ENCODE results near the gene CERS4.
"Not testable (repeated sequence)": the region's sequence is repeated elsewhere in the genome, so short reads cannot be mapped to it uniquely, and the experiment has no call there.

Gene CERS4

DNA sequence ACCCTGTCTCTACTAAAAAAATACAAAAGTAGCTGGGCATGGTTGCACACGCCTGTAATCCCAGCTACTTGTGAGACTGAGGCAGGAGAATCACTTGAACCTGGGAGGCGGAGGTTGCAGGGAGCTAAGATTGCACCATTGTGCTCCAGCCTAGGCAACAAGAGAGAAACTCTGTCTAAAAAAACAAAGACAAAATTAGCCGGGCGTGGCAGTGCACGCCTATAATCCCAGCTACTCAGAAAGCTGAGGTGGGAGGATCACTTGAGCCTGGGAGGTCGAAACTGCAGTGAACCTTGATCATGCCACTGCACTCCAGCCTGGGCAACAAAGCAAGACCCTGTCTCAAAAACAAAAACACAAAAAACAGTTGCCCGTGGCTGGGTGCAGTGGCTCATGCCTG lies 14.3 kb downstream of the CERS4 start:
- not testable (repeated sequence) for H2AFZ ChIP-seq (ENCODE audit: insufficient read depth, low read length, poor library complexity); H4K12ac ChIP-seq (ENCODE audit: low read depth, low read length); H3K9ac ChIP-seq (ENCODE audit: low read length); DNase-seq; H3K18ac ChIP-seq (ENCODE audit: low read length); H4K91ac ChIP-seq (ENCODE audit: low read depth, low read length); H3K79me2 ChIP-seq (ENCODE audit: control insufficient read depth, insufficient read depth, low read length, poor library complexity); H2BK12ac ChIP-seq (ENCODE audit: low read length); H3K27me3 ChIP-seq (ENCODE audit: insufficient read depth, low read length); H3K4me3 ChIP-seq (ENCODE audit: low read depth, low read length); H3K4me1 ChIP-seq (ENCODE audit: control insufficient read depth in 1 of 2, insufficient read depth in 2 of 2, low read length in 2 of 2); H4K8ac ChIP-seq (ENCODE audit: low read depth, low read length); H2BK120ac ChIP-seq (ENCODE audit: insufficient read depth, low read length, poor library complexity); H3K23ac ChIP-seq (ENCODE audit: low read length); H3K36me3 ChIP-seq (ENCODE audit: control insufficient read depth in 1 of 2, insufficient read depth in 2 of 2, low read length in 2 of 2); H2AK5ac ChIP-seq (ENCODE audit: low read length); H3K4ac ChIP-seq (ENCODE audit: low read depth, low read length); H3K4me2 ChIP-seq (ENCODE audit: low read length); H3K9me3 ChIP-seq (ENCODE audit: insufficient read depth, low read depth, low read length); H3K14ac ChIP-seq (ENCODE audit: low read length); H3K27ac ChIP-seq (ENCODE audit: low read depth, low read length); H3K79me1 ChIP-seq (ENCODE audit: low read length); H2BK5ac ChIP-seq (ENCODE audit: low read depth, low read length, poor library complexity)
- no CpG with 5 or more reads among the region's 7 CpGs for WGBS (ENCODE audit: extremely low coverage, insufficient coverage, insufficient read length)

DNA sequence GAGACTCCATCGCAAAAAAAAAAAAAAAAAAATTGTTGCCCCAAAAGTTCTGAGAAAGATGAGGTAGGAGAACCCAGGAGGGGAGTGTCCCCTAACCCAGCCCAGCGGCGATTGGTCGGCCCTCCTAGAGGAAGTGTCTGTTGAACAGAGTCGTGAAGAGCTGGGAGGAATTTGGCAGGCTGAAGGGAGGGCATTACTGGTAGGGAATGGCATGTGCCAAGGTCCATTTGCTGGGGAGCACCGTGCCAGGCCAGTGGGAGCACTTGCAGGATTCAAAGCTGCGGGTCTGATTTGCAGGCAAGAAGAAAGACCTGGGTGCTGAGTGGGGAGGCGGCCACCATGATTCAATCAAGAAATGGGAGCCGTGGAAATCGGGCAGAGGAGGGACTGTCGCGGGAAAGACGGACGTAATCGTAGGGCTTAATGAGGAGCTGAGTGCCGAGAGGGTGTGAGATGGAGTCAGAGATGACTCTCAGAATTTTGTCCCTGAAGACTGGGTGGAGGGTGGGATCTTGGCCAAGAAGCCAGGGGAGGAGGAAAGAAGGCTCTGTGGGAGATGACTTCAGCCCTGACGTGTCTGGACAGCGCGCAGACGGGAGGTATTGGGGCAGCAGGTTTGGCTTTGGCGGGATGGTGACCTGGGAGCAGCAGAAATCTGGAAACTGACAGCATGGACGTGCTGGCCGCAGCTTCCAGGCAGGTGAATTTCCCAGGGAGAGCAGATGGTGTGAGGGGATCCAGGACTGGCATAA lies 15.4 kb downstream of the CERS4 start:
- Histone ChIP-seq H4K8ac (ENCODE audit: low read depth, low read length) (no peak overlapping the region), H4K91ac (ENCODE audit: low read depth, low read length) (no peak overlapping the region), H3K79me2 (ENCODE audit: control insufficient read depth, insufficient read depth, low read length, poor library complexity) (no peaks in the 10 kb centered on the region), H4K12ac (ENCODE audit: low read depth, low read length) (no peak overlapping the region), H2AFZ (ENCODE audit: insufficient read depth, low read length, poor library complexity) (no peak overlapping the region), H3K18ac (ENCODE audit: low read length) (no peak overlapping the region), H3K4me1 (ENCODE audit: control insufficient read depth in 1 of 2, insufficient read depth in 2 of 2, low read length in 2 of 2) (no peaks in the 10 kb centered on the region), H3K36me3 (ENCODE audit: control insufficient read depth in 1 of 2, insufficient read depth in 2 of 2, low read length in 2 of 2) (no peaks in the 10 kb centered on the region), H3K4ac (ENCODE audit: low read depth, low read length) (peak overlapping the region; percentile 30), H3K4me2 (ENCODE audit: low read length) (no peak overlapping the region), H2BK120ac (ENCODE audit: insufficient read depth, low read length, poor library complexity) (no peak overlapping the region), H3K79me1 (ENCODE audit: low read length) (no peaks in the 10 kb centered on the region), H3K4me3 (ENCODE audit: low read depth, low read length) (no peak overlapping the region), H3K27me3 (ENCODE audit: insufficient read depth, low read length) (no peaks in the 10 kb centered on the region), H2BK12ac (ENCODE audit: low read length) (no peak overlapping the region), H3K14ac (ENCODE audit: low read length) (no peak overlapping the region), H3K9me3 (ENCODE audit: insufficient read depth, low read depth, low read length) (no peaks in the 10 kb centered on the region), H3K9ac (ENCODE audit: low read length) (no peak overlapping the region), H2BK5ac (ENCODE audit: low read depth, low read length, poor library complexity) (no peak overlapping the region), H2AK5ac (ENCODE audit: low read length) (no peak overlapping the region), H3K27ac (ENCODE audit: low read depth, low read length) (no peak overlapping the region), H3K23ac (ENCODE audit: low read length) (no peak overlapping the region)
- WGBS (ENCODE audit: extremely low coverage, insufficient coverage, insufficient read length): no CpG with 5 or more reads among the region's 23 CpGs
- DNase-seq: no peak

DNA sequence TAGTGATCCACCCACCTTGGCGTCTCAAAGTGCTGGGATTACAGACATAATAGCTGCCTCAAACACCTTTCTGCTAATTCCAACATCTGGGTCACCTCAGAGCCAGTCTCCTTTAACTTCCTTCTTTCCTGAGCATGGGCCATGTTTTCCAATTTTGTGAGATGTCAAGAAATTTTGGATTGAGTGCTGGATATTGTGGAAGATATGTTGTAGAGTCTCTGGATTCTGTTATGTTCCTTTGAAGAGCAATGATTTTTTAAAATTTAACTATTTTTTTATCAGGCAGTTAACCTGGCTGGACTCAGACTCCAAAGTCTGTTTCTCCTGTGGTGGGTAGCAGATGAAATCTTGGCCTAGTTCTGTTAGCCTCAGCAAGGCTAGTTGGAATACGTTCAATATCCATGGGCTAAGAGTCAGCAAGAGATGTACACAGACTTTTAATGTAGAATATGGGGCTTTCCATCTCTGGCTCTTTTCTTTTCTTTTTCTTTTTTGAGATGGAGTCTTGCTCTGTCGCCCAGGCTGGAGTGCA lies 22.0 kb downstream of the CERS4 start:
- Histone ChIP-seq H4K12ac (ENCODE audit: low read depth, low read length) (no peak overlapping the region), H3K23ac (ENCODE audit: low read length) (no peak overlapping the region), H2AK5ac (ENCODE audit: low read length) (no peak overlapping the region), H3K4ac (ENCODE audit: low read depth, low read length) (no peak overlapping the region), H3K27ac (ENCODE audit: low read depth, low read length) (no peak overlapping the region), H3K27me3 (ENCODE audit: insufficient read depth, low read length) (no peaks in the 10 kb centered on the region), H2BK5ac (ENCODE audit: low read depth, low read length, poor library complexity) (no peak overlapping the region), H2BK120ac (ENCODE audit: insufficient read depth, low read length, poor library complexity) (no peak overlapping the region), H2AFZ (ENCODE audit: insufficient read depth, low read length, poor library complexity) (no peak overlapping the region), H3K4me2 (ENCODE audit: low read length) (no peak overlapping the region), H3K14ac (ENCODE audit: low read length) (no peak overlapping the region), H2BK12ac (ENCODE audit: low read length) (no peak overlapping the region), H3K9me3 (ENCODE audit: insufficient read depth, low read depth, low read length) (no peaks in the 10 kb centered on the region), H3K79me1 (ENCODE audit: low read length) (no peaks in the 10 kb centered on the region), H3K4me3 (ENCODE audit: low read depth, low read length) (no peak overlapping the region), H4K8ac (ENCODE audit: low read depth, low read length) (no peak overlapping the region), H3K18ac (ENCODE audit: low read length) (no peak overlapping the region), H3K79me2 (ENCODE audit: control insufficient read depth, insufficient read depth, low read length, poor library complexity) (no peaks in the 10 kb centered on the region), H3K9ac (ENCODE audit: low read length) (no peak overlapping the region), H3K4me1 (ENCODE audit: control insufficient read depth in 1 of 2, insufficient read depth in 2 of 2, low read length in 2 of 2) (no peaks in the 10 kb centered on the region), H3K36me3 (ENCODE audit: control insufficient read depth in 1 of 2, insufficient read depth in 2 of 2, low read length in 2 of 2) (no peaks in the 10 kb centered on the region), H4K91ac (ENCODE audit: low read depth, low read length) (no peak overlapping the region)
- WGBS (ENCODE audit: extremely low coverage, insufficient coverage, insufficient read length): no CpG with 5 or more reads among the region's 3 CpGs
- DNase-seq: no peak

DNA sequence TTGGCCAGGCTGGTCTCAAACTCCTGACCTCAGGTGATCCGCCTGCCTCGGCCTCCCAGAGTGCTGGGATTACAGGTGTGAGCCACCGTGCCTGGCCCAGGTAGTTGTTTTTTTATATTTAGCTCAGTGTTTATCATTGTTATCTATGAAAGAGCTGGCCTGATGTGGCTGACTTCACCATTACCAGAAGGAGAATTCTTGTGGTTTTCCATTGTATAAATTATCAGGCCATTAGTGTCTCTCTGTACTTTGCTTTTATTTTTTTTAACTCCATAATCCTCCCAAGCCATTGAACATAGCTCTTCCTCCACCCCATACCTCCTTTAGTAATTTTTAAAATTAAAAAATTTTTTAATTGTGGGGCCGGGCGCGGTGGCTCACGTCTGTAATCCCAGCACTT lies 24.2 kb downstream of the CERS4 start:
- Histone ChIP-seq H3K27me3 (ENCODE audit: insufficient read depth, low read length) (no peaks in the 10 kb centered on the region), H2BK12ac (ENCODE audit: low read length) (no peak overlapping the region), H3K79me1 (ENCODE audit: low read length) (no peaks in the 10 kb centered on the region), H3K36me3 (ENCODE audit: control insufficient read depth in 1 of 2, insufficient read depth in 2 of 2, low read length in 2 of 2) (no peaks in the 10 kb centered on the region), H3K4ac (ENCODE audit: low read depth, low read length) (no peak overlapping the region), H2AFZ (ENCODE audit: insufficient read depth, low read length, poor library complexity) (no peak overlapping the region), H2BK120ac (ENCODE audit: insufficient read depth, low read length, poor library complexity) (no peak overlapping the region), H2AK5ac (ENCODE audit: low read length) (no peak overlapping the region), H2BK5ac (ENCODE audit: low read depth, low read length, poor library complexity) (no peak overlapping the region), H3K23ac (ENCODE audit: low read length) (no peak overlapping the region), H4K8ac (ENCODE audit: low read depth, low read length) (no peak overlapping the region), H4K91ac (ENCODE audit: low read depth, low read length) (no peak overlapping the region), H3K9me3 (ENCODE audit: insufficient read depth, low read depth, low read length) (no peaks in the 10 kb centered on the region), H3K27ac (ENCODE audit: low read depth, low read length) (no peak overlapping the region), H3K18ac (ENCODE audit: low read length) (no peak overlapping the region), H3K9ac (ENCODE audit: low read length) (no peak overlapping the region), H4K12ac (ENCODE audit: low read depth, low read length) (no peak overlapping the region), H3K79me2 (ENCODE audit: control insufficient read depth, insufficient read depth, low read length, poor library complexity) (no peaks in the 10 kb centered on the region), H3K14ac (ENCODE audit: low read length) (no peak overlapping the region), H3K4me1 (ENCODE audit: control insufficient read depth in 1 of 2, insufficient read depth in 2 of 2, low read length in 2 of 2) (no peaks in the 10 kb centered on the region), H3K4me3 (ENCODE audit: low read depth, low read length) (no peak overlapping the region), H3K4me2 (ENCODE audit: low read length) (no peak overlapping the region)
- no peak for DNase-seq
- WGBS (ENCODE audit: extremely low coverage, insufficient coverage, insufficient read length): no CpG with 5 or more reads among the region's 7 CpGs

All from trophoblast cell (in vitro differentiated cells and primary cell).